ENCODE measurements around the gene ASTN1.

Gene ASTN1

DNA sequence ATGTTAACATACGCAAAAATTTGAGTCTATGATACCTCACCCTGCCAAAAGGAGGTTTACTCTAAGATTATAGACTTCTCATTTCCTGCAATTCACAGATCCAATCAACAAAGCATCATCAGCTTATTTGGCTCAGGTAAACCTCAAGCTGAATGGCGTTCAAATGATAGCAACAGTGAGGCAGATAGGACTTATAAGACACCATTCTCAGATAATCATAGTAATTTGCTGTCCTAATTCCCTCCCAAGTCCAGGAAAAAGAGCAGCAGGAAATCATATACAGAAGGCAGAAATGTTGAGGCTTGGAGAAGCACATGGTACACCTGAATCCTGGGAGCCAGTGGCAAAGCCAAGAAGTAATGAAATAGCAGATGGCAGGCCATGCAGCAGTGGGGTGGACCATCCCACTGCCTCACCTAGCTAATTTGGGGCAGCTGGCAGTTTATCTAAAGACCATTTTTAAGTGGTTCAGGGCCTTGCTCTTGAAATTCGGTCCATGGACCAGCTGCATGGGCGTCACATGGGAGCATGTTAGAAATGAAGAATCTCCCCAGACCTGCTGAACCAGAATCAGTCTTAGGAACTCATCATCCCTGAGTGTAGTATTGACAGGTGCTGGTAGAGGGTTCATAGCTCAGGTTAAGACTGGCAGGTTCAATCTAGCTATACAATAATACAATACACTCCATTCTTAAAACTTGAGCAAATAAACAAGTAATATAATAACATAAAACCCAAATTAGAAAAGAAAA, 57.7 kb downstream of the ASTN1 start:
- Histone ChIP-seq H3K27ac (ENCODE audit: low read depth, low read length) (no peak overlapping the region), H3K36me3 (ENCODE audit: insufficient read depth, low read length) (no peaks in the 10 kb centered on the region), H2AFZ (ENCODE audit: low read length, unreplicated experiment) (no peak overlapping the region), H3K27me3 (ENCODE audit: insufficient read depth, low read length) (no peaks in the 10 kb centered on the region), H3K79me2 (ENCODE audit: control insufficient read depth, insufficient read depth, low read length, unreplicated experiment) (no peaks in the 10 kb centered on the region), H3K4me1 (ENCODE audit: control insufficient read depth, insufficient read depth, low read length, unreplicated experiment) (no peaks in the 10 kb centered on the region), H3K4me3 (ENCODE audit: low read depth, low read length) (no peak overlapping the region)

DNA sequence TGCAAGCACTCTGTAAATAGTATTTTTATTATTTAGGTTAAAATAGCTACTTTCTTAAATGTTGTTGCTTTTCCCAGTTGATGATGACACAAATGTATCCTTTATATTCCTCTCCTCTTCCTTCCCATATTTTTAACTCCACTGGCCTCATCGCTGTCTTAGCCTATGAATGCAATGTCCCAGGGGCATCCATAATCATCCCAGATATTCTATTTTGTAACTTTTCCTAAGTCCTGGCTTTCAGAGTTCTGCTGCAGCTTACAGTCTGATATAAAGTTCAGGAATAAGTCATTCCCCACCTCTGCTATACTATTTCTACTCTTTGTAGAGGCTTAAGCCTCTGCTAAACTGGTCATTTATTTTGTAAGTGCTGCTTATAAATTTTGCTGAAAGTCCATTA, 58.3 kb downstream of the ASTN1 start:
- no peaks in the 10 kb centered on the region for H3K4me1 ChIP-seq (ENCODE audit: control insufficient read depth, insufficient read depth, low read length, unreplicated experiment)
- H3K4me3 ChIP-seq (ENCODE audit: low read depth, low read length) = no peak overlapping the region
- no peak overlapping the region for H2AFZ ChIP-seq (ENCODE audit: low read length, unreplicated experiment)
- H3K27ac ChIP-seq (ENCODE audit: low read depth, low read length) = no peak overlapping the region
- no peaks in the 10 kb centered on the region for H3K79me2 ChIP-seq (ENCODE audit: control insufficient read depth, insufficient read depth, low read length, unreplicated experiment)
- H3K36me3 ChIP-seq (ENCODE audit: insufficient read depth, low read length) = no peaks in the 10 kb centered on the region
- H3K27me3 ChIP-seq (ENCODE audit: insufficient read depth, low read length) = no peaks in the 10 kb centered on the region

DNA sequence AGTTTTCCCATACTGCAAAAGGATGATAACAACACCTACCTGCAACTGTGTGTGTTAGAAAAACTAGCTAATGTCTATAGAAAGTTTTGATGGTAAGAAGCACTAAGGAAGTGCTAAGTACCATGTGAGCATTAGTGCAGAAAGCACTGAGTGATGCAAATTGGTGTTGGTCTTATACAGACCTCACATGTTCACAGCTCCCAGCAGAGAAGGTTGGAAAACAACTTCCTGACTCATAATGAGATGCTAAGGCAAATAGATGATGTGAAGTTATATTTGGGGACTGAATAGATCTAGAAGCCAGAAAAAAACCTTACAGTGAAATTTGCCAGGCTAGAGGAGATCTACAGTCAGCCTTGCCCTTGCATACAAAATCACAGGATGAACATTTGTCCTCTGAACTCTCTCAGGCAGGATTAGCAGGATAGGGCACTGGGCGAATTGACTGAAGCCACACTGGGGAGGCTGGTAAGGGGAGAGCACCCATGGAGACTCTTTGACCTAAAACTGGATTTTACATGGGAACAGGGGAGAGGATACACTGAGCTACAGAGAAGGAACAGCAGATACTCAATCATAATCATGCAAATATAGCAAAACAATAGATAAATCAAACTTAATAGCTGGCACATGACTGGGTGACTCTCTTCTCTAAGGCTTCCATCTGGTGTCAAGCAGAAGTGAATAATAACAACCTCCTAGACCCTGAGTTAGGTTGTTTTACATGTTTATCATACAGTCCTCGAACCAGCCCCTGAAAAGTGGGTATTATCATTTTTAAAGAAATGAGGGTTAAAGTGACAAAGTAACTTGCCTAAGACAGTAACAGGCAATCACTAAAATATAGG, 61.3 kb downstream of the ASTN1 start:
- Histone ChIP-seq H3K27ac (ENCODE audit: low read depth, low read length) (no peak overlapping the region), H3K27me3 (ENCODE audit: insufficient read depth, low read length) (no peaks in the 10 kb centered on the region), H3K79me2 (ENCODE audit: control insufficient read depth, insufficient read depth, low read length, unreplicated experiment) (no peaks in the 10 kb centered on the region), H3K36me3 (ENCODE audit: insufficient read depth, low read length) (no peaks in the 10 kb centered on the region), H3K4me3 (ENCODE audit: low read depth, low read length) (no peak overlapping the region), H2AFZ (ENCODE audit: low read length, unreplicated experiment) (no peak overlapping the region), H3K4me1 (ENCODE audit: control insufficient read depth, insufficient read depth, low read length, unreplicated experiment) (no peaks in the 10 kb centered on the region)

DNA sequence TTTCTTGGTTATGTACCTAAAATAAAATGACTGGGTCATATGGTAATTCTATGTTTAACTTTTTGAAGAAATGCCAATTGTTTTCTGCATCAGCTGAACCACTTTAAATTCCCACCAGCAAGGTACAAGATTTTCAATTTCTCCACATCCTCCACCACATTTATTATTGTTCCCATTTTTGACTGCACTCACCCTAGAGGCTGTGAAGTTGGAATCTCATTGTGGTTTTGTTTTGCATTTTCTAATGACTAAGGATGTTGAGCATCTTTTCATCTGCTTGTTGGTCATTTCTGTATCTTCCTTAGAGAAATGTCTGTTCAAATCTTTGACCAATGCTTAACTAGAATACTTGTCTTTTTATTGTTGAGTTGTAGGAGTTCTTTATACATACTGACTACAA, 72.5 kb downstream of the ASTN1 start:
- no peaks in the 10 kb centered on the region for H3K4me1 ChIP-seq (ENCODE audit: control insufficient read depth, insufficient read depth, low read length, unreplicated experiment)
- no peaks in the 10 kb centered on the region for H3K36me3 ChIP-seq (ENCODE audit: insufficient read depth, low read length)
- no peaks in the 10 kb centered on the region for H3K27me3 ChIP-seq (ENCODE audit: insufficient read depth, low read length)
- no peak overlapping the region for H3K4me3 ChIP-seq (ENCODE audit: low read depth, low read length)
- no peak overlapping the region for H3K27ac ChIP-seq (ENCODE audit: low read depth, low read length)
- H2AFZ ChIP-seq (ENCODE audit: low read length, unreplicated experiment) = no peak overlapping the region
- H3K79me2 ChIP-seq (ENCODE audit: control insufficient read depth, insufficient read depth, low read length, unreplicated experiment) = no peaks in the 10 kb centered on the region

DNA sequence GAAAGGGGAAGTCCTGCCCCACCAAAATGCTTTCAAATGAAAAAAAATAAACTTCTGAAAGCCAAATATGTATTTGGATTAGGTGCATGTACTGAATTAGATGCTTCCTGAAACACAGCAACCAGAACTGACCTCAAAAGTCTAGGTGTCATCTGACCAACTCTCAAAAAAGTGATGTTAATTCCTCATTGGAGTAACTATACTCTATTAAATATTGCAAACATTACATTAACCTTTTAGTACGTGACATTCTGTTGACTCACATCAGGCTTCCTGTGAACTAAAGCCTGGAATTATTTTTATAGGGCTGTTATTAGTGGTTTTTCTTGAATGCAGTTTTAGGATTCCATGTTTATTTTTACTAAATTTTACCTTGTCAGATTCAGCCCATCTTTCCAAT, 73.5 kb downstream of the ASTN1 start:
- H3K4me3 ChIP-seq (ENCODE audit: low read depth, low read length) = no peak overlapping the region

GRCh38 chr1:177088966-177089365, 75.5 kb downstream of the ASTN1 start:
- Histone ChIP-seq H2AFZ (ENCODE audit: low read length, unreplicated experiment) (no peak overlapping the region), H3K4me3 (ENCODE audit: low read depth, low read length) (no peak overlapping the region), H3K27me3 (ENCODE audit: insufficient read depth, low read length) (no peaks in the 10 kb centered on the region), H3K79me2 (ENCODE audit: control insufficient read depth, insufficient read depth, low read length, unreplicated experiment) (no peaks in the 10 kb centered on the region), H3K36me3 (ENCODE audit: insufficient read depth, low read length) (no peaks in the 10 kb centered on the region), H3K4me1 (ENCODE audit: control insufficient read depth, insufficient read depth, low read length, unreplicated experiment) (no peaks in the 10 kb centered on the region), H3K27ac (ENCODE audit: low read depth, low read length) (no peak overlapping the region)

More for the DNA sequence above, 73.5 kb downstream of the ASTN1 start:
- Histone ChIP-seq H2AFZ (ENCODE audit: low read length, unreplicated experiment) (no peak overlapping the region), H3K4me1 (ENCODE audit: control insufficient read depth, insufficient read depth, low read length, unreplicated experiment) (no peaks in the 10 kb centered on the region), H3K27me3 (ENCODE audit: insufficient read depth, low read length) (no peaks in the 10 kb centered on the region), H3K79me2 (ENCODE audit: control insufficient read depth, insufficient read depth, low read length, unreplicated experiment) (no peaks in the 10 kb centered on the region), H3K27ac (ENCODE audit: low read depth, low read length) (no peak overlapping the region), H3K36me3 (ENCODE audit: insufficient read depth, low read length) (no peaks in the 10 kb centered on the region)

GRCh38 chr1:177082855-177083693, 81.4 kb downstream of the ASTN1 start:
- no peaks in the 10 kb centered on the region for H3K36me3 ChIP-seq (ENCODE audit: insufficient read depth, low read length)
- no peaks in the 10 kb centered on the region for H3K4me1 ChIP-seq (ENCODE audit: control insufficient read depth, insufficient read depth, low read length, unreplicated experiment)
- H3K79me2 ChIP-seq (ENCODE audit: control insufficient read depth, insufficient read depth, low read length, unreplicated experiment) = no peaks in the 10 kb centered on the region
- H3K27me3 ChIP-seq (ENCODE audit: insufficient read depth, low read length) = no peaks in the 10 kb centered on the region
- H3K27ac ChIP-seq (ENCODE audit: low read depth, low read length) = no peak overlapping the region
- no peak overlapping the region for H2AFZ ChIP-seq (ENCODE audit: low read length, unreplicated experiment)
- no peak overlapping the region for H3K4me3 ChIP-seq (ENCODE audit: low read depth, low read length)

DNA sequence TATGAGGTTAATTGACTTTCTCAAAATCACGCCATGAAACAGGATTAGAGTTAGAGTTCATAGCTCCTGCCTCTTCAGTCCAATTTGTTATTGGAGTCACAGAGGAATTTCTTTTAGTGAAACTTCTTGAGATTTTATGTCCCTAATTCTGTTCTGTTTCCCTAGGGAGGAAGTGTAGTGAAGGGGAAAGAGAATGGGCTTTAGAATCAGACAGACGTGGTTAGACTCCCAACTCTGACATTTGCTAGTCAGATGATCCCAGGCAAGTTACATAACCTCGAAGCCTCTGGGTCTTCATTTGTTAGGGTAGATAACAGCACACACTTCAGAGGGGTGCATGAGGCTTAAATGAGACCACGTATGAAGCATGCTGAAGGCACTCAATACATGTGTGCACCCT, 83.9 kb downstream of the ASTN1 start:
- H3K27me3 ChIP-seq (ENCODE audit: insufficient read depth, low read length) = no peaks in the 10 kb centered on the region
- H3K4me3 ChIP-seq (ENCODE audit: low read depth, low read length) = no peak overlapping the region
- no peaks in the 10 kb centered on the region for H3K4me1 ChIP-seq (ENCODE audit: control insufficient read depth, insufficient read depth, low read length, unreplicated experiment)
- no peak overlapping the region for H2AFZ ChIP-seq (ENCODE audit: low read length, unreplicated experiment)
- H3K36me3 ChIP-seq (ENCODE audit: insufficient read depth, low read length) = no peaks in the 10 kb centered on the region
- H3K27ac ChIP-seq (ENCODE audit: low read depth, low read length) = no peak overlapping the region
- H3K79me2 ChIP-seq (ENCODE audit: control insufficient read depth, insufficient read depth, low read length, unreplicated experiment) = no peaks in the 10 kb centered on the region

DNA sequence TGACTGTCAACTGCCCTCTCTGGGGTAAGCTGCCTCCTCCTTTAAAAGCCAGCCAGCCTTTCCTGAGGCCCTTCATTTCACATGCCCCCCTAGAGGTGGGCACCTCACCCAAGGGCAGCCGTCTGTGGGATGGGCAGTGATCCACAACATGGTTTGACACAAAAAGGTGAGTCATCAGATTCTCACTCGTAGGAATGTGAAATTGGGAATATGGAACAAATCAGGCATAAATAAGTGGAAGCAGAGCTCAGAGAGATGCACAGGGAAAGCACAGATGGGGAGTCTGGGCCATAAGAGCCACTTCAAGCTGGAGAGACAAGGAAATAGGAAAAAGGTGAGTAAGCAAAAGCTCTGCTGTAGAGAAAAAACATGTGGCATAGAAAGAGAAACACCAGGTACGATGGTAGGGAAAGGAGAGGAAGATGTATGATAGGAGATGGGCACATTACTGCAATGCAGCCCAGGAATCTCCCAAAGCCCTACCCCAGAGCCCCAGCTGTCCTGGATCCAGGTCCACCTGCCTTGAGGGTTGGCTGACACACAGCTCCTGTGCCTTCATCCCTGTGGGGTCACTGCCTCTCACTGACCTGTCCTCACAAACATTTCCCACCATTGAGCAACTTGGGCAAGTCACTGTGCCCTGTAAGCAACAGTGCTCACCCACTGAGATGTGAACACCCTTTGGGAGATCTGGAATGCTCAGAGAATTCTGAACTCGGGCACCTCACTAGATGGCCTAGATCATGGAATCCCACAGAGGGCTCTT, 86.6 kb downstream of the ASTN1 start:
- no peak overlapping the region for H3K4me3 ChIP-seq (ENCODE audit: low read depth, low read length)
- H3K79me2 ChIP-seq (ENCODE audit: control insufficient read depth, insufficient read depth, low read length, unreplicated experiment) = no peaks in the 10 kb centered on the region
- no peak overlapping the region for H3K27ac ChIP-seq (ENCODE audit: low read depth, low read length)
- no peaks in the 10 kb centered on the region for H3K4me1 ChIP-seq (ENCODE audit: control insufficient read depth, insufficient read depth, low read length, unreplicated experiment)
- no peaks in the 10 kb centered on the region for H3K27me3 ChIP-seq (ENCODE audit: insufficient read depth, low read length)
- no peak overlapping the region for H2AFZ ChIP-seq (ENCODE audit: low read length, unreplicated experiment)
- H3K36me3 ChIP-seq (ENCODE audit: insufficient read depth, low read length) = no peaks in the 10 kb centered on the region

GRCh38 chr1:177077006-177077405, 87.5 kb downstream of the ASTN1 start:
- Histone ChIP-seq H3K36me3 (ENCODE audit: insufficient read depth, low read length) (no peaks in the 10 kb centered on the region), H3K27me3 (ENCODE audit: insufficient read depth, low read length) (no peaks in the 10 kb centered on the region), H3K4me3 (ENCODE audit: low read depth, low read length) (no peak overlapping the region), H2AFZ (ENCODE audit: low read length, unreplicated experiment) (no peak overlapping the region), H3K27ac (ENCODE audit: low read depth, low read length) (no peak overlapping the region), H3K4me1 (ENCODE audit: control insufficient read depth, insufficient read depth, low read length, unreplicated experiment) (no peaks in the 10 kb centered on the region), H3K79me2 (ENCODE audit: control insufficient read depth, insufficient read depth, low read length, unreplicated experiment) (no peaks in the 10 kb centered on the region)

Data from ACC112 (cell line).